Lower leg skin (tissue), 4 donors: Measurements from ENCODE around the gene BIRC6. TPM values are rescaled to one million over a fixed set of nuclear protein-coding genes. Genes with fewer than 3 reads are reported as not detected.
"Not testable (repeated sequence)": the region's sequence is repeated elsewhere in the genome, so short reads cannot be mapped to it uniquely, and the experiment has no call there.

Experiments
- DNase-seq, 2 donors: peaks; one replicate each; pipeline ENCODE4 v3.0.0-alpha.2; 2019; ENCODE audit warnings: low spot score in 2 of 2
- H3K4me3 ChIP-seq: fragments of 200-600 bp; sonication (generic); 2 replicates; pipeline ENCODE4 v1.5.1; 2017; ENCODE audit warnings: mild to moderate bottlenecking, low read depth; ENCODE audit not compliant: poor library complexity, severe bottlenecking
- CTCF ChIP-seq, 3 donors: fragments of 450-650 bp; IDR thresholded peaks; one replicate each; pipeline ENCODE4 v1.5.1; 2016; ENCODE audit warnings: antibody characterized with exemption in 3 of 3, mild to moderate bottlenecking in 3 of 3, moderate library complexity in 2 of 3
- POLR2A ChIP-seq, 2 donors: fragments of 450-650 bp; IDR thresholded peaks; one replicate each; pipeline ENCODE4 v1.6.1; 2016 to 2017; ENCODE audit warnings: antibody characterized with exemption in 2 of 2, mild to moderate bottlenecking in 1 of 2, moderate library complexity in 1 of 2
- WGBS, 2 donors: methylation state at CpG; one replicate each; pipeline ENCODE4 v1.1.5; 2018; 5-methylcytosine and 5-hydroxymethylcytosine counted together
- intact Hi-C: fragments of 100-400 bp; cut with DNase I; formaldehyde crosslinking; loops from one replicate; pipeline ENCODE4 v1.15.0; 2023; ENCODE audit warnings: low total_unique reads
- total RNA-seq, 4 donors: library from RNA; depleted of rRNA; stranded (reverse); fragments of >200 nt; gene quantifications; one replicate each; pipeline ENCODE4 v1.1.0, GENCODE V29; 2016

BIRC6 gene
- total RNA-seq, 4 donors from 2014 or later, result 70.3 to 146 (median 95.6) TPM

DNA sequence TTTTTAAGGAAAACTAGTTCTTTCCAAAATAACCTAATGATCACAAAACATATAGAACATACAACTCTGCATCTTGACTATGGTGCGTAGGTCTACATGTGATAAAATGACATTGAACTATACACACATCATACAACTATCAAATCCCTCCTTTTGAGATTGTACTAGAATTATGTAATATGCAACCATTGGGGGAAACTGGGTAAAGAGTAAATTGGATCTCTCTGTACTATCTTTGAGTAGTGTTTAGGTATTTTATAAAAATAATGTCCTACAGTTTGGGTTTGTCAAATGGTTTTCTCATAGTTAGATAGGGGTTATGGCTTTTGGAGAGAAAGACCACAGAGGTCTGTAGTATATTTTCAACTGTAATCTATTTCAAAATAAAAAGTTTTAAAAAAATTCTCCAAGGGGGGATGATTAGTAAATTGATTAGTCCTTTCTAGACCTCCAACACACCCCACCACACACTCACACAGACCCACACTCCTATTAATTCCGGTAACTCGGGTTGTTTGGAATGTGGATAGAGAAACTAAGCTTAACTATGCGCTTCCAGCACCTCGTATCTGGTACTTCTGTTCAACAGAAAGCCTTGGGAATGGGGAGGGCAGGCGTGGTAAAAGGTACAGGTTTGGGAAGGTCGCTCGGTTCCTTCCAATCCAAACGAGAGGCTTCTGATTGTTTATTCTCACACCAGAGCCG lies 695 bp upstream of the BIRC6 start:
- WGBS, 2 donors, result 10% methylated on average over 9 to 10 of the region's 10 CpGs

DNA sequence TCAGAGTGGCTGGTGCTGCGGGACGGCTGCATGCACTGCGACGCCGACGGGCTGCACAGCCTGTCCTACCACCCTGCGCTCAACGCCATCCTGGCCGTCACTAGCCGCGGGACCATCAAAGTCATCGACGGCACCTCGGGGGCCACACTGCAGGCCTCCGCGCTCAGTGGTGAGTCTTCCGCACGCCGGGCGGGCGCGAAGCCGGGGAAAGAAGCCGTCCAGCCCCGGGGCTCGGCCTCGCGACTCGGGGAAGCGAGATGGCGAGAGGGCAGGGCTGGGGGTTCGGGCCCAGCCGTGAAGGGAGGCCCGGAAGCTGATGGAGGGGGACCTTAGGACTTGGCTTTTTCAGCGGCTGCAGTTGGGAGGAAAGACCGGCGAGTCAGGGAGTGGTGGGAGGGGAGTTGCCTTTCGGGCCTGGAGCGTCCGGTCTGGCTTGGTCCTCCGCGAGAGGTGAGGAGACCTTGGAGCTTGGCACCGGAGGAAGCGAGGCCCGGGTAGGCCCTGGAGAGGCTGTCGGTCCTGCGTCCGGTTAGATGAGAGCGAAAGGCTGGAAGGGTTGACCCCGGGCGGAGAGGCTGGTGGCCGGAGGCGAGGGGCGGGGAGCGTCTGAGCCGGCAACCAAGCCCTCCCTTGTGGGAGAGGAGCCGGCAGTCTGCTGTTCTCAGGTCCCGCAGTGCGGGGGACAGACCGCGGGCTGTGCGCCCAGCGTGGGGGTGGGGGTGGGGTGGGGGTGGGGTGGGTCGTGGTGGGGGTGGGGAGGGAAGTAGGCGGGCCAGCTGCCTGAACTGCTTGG lies 691 bp downstream of the BIRC6 start:
- intact Hi-C loops, result no loop called here
- peak; percentile 39 to 90 for DNase-seq
- WGBS, 2 donors, result 0 to 1% methylated on average over 41 to 55 of the region's 65 CpGs

More for the DNA sequence above, 695 bp upstream of the BIRC6 start:
- DNase-seq, result no peak
- TF ChIP-seq POLR2A (IDR thresholded peaks at IDR 0.05) (no peak), CTCF (IDR thresholded peaks at IDR 0.05) (no peak)
- H3K4me3 ChIP-seq, result peak overlapping the region; percentile 85
- intact Hi-C loops, result no loop called here

DNA sequence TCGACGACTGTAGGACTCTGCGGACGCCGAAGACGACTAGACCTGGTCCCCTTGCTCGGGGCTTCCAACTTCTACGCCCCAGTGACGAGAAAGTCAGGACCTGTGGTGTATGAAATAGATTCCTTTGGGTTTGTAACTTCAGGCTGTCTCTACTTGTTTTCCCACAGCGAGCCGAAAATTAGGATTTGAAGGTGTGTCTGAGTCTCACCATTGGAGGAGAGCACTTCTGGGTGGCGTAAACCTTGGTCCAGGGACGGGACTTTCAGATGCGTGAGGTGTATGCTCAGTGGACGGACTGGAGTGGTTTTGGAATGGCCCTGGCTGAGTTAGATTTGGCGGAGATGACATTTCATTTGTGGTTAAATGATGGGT lies 1.3 kb downstream of the BIRC6 start:
- intact Hi-C loops, result no loop called here

More for the DNA sequence above, 691 bp downstream of the BIRC6 start:
- H3K4me3 ChIP-seq, result peak overlapping the region; percentile 98
- TF ChIP-seq CTCF (IDR thresholded peaks at IDR 0.05), result no peak

GRCh38 chr2:32360416-32360815 lies 3.6 kb downstream of the BIRC6 start:
- H3K4me3 ChIP-seq, result no peak overlapping the region
- TF ChIP-seq CTCF (IDR thresholded peaks at IDR 0.05) (no peak), POLR2A (IDR thresholded peaks at IDR 0.05) (no peak)
- DNase-seq, result no peak
- 70 to 81% methylated on average over 4 of the region's 4 CpGs for WGBS, 2 donors
- intact Hi-C loops, result no loop called here

More for the DNA sequence above, 1.3 kb downstream of the BIRC6 start:
- no peak for DNase-seq
- WGBS, 2 donors, result 4 to 7% methylated on average over 16 of the region's 16 CpGs
- H3K4me3 ChIP-seq, result peak overlapping the region; percentile 98
- TF ChIP-seq CTCF (IDR thresholded peaks at IDR 0.05) (no peak), POLR2A (IDR thresholded peaks at IDR 0.05) (no peak)

- H3K4me3 ChIP-seq, DNase-seq, intact Hi-C loops: not testable (repeated sequence)
- WGBS, 2 donors, result 94 to 100% methylated on average over 2 of the region's 2 CpGs
Measured at GRCh38 chr2:32362997-32363396, 6.2 kb downstream of the BIRC6 start.

- intact Hi-C loops, result no loop called here
- no peak for DNase-seq
- 71 to 82% methylated on average over 2 of the region's 2 CpGs for whole genome bisulfite sequencing, 2 donors
- H3K4me3 ChIP-seq, result no peak overlapping the region
- TF ChIP-seq CTCF (IDR thresholded peaks at IDR 0.05) (no peak), POLR2A (IDR thresholded peaks at IDR 0.05) (no peak)
Measured at GRCh38 chr2:32363597-32363996, 6.8 kb downstream of the BIRC6 start.

- H3K4me3 ChIP-seq, intact Hi-C loops, DNase-seq: not testable (repeated sequence)
- WGBS, 2 donors, result 93 to 95% methylated on average over 9 of the region's 9 CpGs
Measured at GRCh38 chr2:32364290-32364689, 7.5 kb downstream of the BIRC6 start.

GRCh38 chr2:32365679-32366078 lies 8.9 kb downstream of the BIRC6 start:
- 95 to 97% methylated on average over 3 of the region's 3 CpGs for WGBS, 2 donors
- DNase-seq, intact Hi-C loops, H3K4me3 ChIP-seq: not testable (repeated sequence)
